ENCODE results near the gene KTN1. TPM values are rescaled to one million over a fixed set of nuclear protein-coding genes. Genes with fewer than 3 reads are reported as not detected.

Gene KTN1
- total RNA-seq, 1 donor from 2014 or later, result 138 TPM

DNA sequence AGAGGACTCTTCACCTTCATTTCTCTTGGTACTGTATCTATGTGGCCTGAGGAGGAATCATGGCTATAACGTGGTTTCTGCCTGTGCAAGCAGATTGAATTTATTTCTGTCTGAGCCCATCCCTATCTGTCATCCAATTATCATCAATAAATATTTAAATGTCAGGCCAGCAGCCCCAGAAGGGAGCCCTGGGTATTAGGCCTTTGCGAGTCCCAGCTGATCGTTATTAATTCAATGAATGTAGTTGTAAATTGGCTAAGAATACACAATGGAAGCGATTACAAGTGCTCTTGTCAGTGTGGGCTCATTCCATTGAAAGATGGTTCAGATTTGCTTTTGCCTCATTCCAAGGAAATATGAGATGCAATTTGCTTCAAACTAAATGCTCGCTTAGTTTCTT, 142.0 kb downstream of the KTN1 start:
- H3K27me3 Mint-ChIP-seq (ENCODE audit: unreplicated experiment), result no peaks in the 10 kb centered on the region
- H3K27ac Mint-ChIP-seq (ENCODE audit: unreplicated experiment), result no peak overlapping the region
- TF ChIP-seq, protein P1, sequence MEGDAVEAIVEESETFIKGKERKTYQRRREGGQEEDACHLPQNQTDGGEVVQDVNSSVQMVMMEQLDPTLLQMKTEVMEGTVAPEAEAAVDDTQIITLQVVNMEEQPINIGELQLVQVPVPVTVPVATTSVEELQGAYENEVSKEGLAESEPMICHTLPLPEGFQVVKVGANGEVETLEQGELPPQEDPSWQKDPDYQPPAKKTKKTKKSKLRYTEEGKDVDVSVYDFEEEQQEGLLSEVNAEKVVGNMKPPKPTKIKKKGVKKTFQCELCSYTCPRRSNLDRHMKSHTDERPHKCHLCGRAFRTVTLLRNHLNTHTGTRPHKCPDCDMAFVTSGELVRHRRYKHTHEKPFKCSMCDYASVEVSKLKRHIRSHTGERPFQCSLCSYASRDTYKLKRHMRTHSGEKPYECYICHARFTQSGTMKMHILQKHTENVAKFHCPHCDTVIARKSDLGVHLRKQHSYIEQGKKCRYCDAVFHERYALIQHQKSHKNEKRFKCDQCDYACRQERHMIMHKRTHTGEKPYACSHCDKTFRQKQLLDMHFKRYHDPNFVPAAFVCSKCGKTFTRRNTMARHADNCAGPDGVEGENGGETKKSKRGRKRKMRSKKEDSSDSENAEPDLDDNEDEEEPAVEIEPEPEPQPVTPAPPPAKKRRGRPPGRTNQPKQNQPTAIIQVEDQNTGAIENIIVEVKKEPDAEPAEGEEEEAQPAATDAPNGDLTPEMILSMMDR (IDR thresholded peaks at IDR 0.05), result no peak
- H3K9me3 Mint-ChIP-seq (ENCODE audit: unreplicated experiment), result no peaks in the 10 kb centered on the region
- H3K36me3 Mint-ChIP-seq (ENCODE audit: unreplicated experiment), result no peaks in the 10 kb centered on the region
- peaks cover 6% of the 10 kb centered on the region for H3K4me1 Mint-ChIP-seq (ENCODE audit: unreplicated experiment)
- no peak overlapping the region for H3K4me3 Mint-ChIP-seq (ENCODE audit: unreplicated experiment)
- DNase-seq (ENCODE audit: extremely low spot score, unreplicated experiment), result no peak

DNA sequence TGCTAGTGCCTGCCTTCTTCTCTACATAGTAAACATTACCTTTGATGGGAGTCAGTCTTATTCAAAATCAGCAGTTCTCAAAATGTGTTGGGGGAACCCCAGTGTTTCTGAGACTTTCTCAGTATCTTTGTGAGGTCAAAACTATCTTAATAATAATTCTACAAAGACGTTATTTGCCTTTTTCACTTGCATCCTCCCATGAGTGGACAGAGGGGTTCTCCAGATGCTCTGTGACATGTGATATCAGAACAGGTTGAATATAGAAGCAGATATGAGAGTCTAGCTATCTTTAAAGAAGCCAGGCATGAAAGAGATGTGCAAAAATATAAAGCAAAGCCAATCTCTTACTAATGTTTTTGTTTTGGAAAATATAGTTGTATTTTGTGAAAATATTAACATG, 144.7 kb downstream of the KTN1 start:
- TF ChIP-seq, protein P1 (IDR thresholded peaks at IDR 0.05), result no peak
- Mint-ChIP-seq H3K36me3 (ENCODE audit: unreplicated experiment) (no peaks in the 10 kb centered on the region), H3K27me3 (ENCODE audit: unreplicated experiment) (no peaks in the 10 kb centered on the region), H3K9me3 (ENCODE audit: unreplicated experiment) (no peaks in the 10 kb centered on the region), H3K4me1 (ENCODE audit: unreplicated experiment) (peaks cover 6% of the 10 kb centered on the region), H3K27ac (ENCODE audit: unreplicated experiment) (no peak overlapping the region), H3K4me3 (ENCODE audit: unreplicated experiment) (no peak overlapping the region)
- no peak for DNase-seq (ENCODE audit: extremely low spot score, unreplicated experiment)

DNA sequence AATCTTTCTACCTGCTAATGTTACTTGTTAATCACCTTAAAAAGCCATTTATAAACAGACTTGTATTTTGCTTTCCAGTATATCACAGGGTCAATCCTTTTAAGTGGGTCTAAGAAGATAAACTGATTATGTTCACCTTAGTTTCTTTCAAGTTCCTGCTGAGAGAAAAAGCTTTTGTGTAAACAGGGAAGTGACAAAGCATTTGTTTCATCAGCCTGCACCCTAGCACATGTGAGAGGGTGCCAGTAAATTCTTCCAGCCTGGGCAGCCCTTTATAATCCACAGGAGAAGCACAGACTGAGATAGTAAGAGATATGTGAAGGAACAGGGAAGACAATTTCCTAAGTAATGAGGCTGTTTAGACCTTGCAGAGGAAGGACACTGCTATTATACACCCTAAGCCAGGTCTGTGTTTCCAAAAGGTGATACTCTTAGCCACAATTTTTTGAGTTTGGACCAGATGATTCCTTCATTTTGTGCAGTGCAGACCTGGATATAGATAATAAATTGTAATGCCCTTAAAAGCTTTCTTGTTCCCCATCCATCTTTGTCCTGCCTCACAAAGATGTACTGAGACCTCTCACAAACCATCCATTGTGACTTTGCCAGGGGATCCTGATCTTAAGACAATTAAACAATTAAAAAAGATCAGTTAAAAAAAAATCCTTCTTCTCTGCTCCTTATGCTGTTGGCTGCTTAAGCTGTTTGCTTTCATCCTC, 150.7 kb downstream of the KTN1 start:
- TF ChIP-seq, protein P1 (IDR thresholded peaks at IDR 0.05), result no peak
- H3K36me3 Mint-ChIP-seq (ENCODE audit: unreplicated experiment), result no peaks in the 10 kb centered on the region
- no peaks in the 10 kb centered on the region for H3K9me3 Mint-ChIP-seq (ENCODE audit: unreplicated experiment)

DNA sequence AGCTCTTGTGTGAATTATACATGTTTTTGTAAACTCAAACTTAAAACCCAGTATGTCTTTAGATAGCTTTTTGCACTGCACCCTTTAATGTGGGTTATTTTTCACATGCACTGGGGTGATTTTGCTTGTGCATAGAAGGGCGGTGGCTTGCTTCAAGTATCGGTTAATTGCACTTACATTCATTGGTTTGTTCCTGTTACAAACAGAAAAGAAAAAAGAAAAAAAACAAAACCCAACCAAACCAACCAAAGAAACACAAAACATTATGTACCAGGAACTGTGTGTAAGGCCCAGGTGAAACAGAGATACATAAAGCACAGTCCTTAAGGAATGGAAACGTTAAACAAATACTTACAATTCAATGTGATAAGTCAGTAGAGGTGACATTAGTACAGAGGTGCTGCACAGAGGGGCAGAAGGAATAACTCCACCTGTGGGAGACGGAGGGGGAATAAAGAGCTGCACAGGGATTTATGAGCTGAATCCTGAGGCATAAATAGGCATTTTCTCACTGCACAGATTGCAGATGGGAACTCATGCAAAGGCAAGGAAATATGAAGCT, 151.4 kb downstream of the KTN1 start:
- H3K27me3 Mint-ChIP-seq (ENCODE audit: unreplicated experiment), result no peaks in the 10 kb centered on the region
- TF ChIP-seq, protein P1 (IDR thresholded peaks at IDR 0.05), result no peak
- H3K4me1 Mint-ChIP-seq (ENCODE audit: unreplicated experiment), result no peaks in the 10 kb centered on the region
- no peaks in the 10 kb centered on the region for H3K9me3 Mint-ChIP-seq (ENCODE audit: unreplicated experiment)
- no peak overlapping the region for H3K27ac Mint-ChIP-seq (ENCODE audit: unreplicated experiment)
- H3K36me3 Mint-ChIP-seq (ENCODE audit: unreplicated experiment), result no peaks in the 10 kb centered on the region
- no peak for DNase-seq (ENCODE audit: extremely low spot score, unreplicated experiment)
- H3K4me3 Mint-ChIP-seq (ENCODE audit: unreplicated experiment), result no peak overlapping the region

More for the DNA sequence above, 150.7 kb downstream of the KTN1 start:
- no peaks in the 10 kb centered on the region for H3K27me3 Mint-ChIP-seq (ENCODE audit: unreplicated experiment)
- DNase-seq (ENCODE audit: extremely low spot score, unreplicated experiment), result no peak
- no peak overlapping the region for H3K4me3 Mint-ChIP-seq (ENCODE audit: unreplicated experiment)
- H3K4me1 Mint-ChIP-seq (ENCODE audit: unreplicated experiment), result no peaks in the 10 kb centered on the region
- no peak overlapping the region for H3K27ac Mint-ChIP-seq (ENCODE audit: unreplicated experiment)

DNA sequence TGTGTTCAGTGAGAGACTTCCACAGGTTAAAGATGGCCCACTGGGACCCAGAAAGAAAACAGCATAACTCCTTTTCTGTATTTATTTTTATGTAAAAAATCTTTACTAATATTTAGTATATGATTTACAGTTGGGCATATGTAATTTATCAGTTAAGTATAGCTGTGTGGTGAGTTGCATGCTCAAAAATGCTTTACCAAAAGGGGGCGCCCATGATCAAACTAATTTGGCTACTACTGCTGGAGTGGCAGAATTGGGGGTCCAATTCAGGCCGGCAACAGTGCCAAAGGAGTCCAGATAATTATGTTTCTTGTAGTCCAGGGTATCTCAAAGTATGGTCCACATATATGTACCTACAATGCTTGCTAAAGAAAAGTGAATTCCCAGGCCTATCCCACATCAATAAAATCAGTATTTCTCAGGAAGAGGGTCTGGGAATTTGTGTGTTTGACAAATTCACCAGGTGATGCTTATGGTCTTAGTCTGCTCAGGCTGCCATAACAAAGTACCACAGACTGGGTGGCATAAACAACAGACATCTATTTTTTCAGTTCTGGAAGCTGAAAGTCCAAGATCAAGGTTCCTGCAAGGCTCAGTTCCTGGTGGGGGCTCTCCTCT, 152.0 kb downstream of the KTN1 start:
- Mint-ChIP-seq H3K4me1 (ENCODE audit: unreplicated experiment) (no peaks in the 10 kb centered on the region), H3K9me3 (ENCODE audit: unreplicated experiment) (no peaks in the 10 kb centered on the region), H3K36me3 (ENCODE audit: unreplicated experiment) (no peaks in the 10 kb centered on the region), H3K27me3 (ENCODE audit: unreplicated experiment) (no peaks in the 10 kb centered on the region), H3K4me3 (ENCODE audit: unreplicated experiment) (no peak overlapping the region), H3K27ac (ENCODE audit: unreplicated experiment) (no peak overlapping the region)
- TF ChIP-seq, protein P1 (IDR thresholded peaks at IDR 0.05), result peak; percentile 67
- no peak for DNase-seq (ENCODE audit: extremely low spot score, unreplicated experiment)
